Measurements from ENCODE around the gene ADAM19. TPM values are rescaled to one million over a fixed set of nuclear protein-coding genes. Genes with fewer than 3 reads are reported as not detected.
A peak's percentile ranks its signal among the peaks of the same experiment; 100 is the strongest.

ADAM19 gene
- total and polyA plus RNA-seq, 2 of the 4 experiments (the other 2 are of a cell fraction), result 35.5 to 49.2 TPM

DNA sequence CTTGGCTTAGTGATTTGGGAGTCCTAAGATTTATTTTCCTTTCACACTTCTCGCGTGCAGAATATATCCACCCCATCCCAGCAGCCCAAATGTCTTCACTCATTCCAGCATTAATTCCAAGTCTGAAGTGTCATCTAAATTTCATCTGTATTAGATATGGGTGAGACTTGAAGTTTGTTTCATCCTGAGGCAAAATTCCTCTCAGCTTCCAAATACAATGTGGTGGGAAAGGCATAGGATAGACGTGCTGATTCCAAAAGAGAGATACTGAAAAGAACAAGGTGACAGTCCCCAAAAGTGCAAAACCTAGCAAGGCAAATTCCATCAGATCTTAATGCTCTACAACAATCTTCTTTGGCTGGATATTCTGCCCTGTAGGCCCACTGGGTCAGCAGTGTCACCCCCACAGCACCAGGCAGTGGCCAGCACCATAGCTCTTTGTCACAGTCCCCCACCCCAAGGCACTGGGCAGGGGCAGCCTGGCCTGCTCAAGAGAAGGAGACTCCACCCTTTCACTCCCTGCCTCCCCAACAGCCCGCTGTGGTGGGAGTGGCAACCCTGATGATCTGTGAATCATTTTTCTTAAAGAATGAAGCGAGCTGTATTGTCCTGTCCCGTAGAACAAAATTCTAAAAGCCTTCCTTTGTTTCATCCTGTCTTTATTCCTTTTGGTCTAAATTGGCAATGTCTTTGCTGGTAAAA, 2.7 kb upstream of the ADAM19 start (continued):
- TF ChIP-seq, protein P1, sequence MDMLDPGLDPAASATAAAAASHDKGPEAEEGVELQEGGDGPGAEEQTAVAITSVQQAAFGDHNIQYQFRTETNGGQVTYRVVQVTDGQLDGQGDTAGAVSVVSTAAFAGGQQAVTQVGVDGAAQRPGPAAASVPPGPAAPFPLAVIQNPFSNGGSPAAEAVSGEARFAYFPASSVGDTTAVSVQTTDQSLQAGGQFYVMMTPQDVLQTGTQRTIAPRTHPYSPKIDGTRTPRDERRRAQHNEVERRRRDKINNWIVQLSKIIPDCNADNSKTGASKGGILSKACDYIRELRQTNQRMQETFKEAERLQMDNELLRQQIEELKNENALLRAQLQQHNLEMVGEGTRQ (IDR thresholded peaks at IDR 0.05; ENCODE audit: low read depth, low read length), result no peak

- Histone ChIP-seq H3K56ac (ENCODE audit: extremely low read depth, insufficient read depth, low read length) (no peak overlapping the region), H3K23ac (ENCODE audit: low read depth, low read length) (0 out of 2 replicates have a peak overlapping the region, but pooled peaks have one; percentile 54), H2BK5ac (ENCODE audit: low read depth, low read length, poor library complexity, severe bottlenecking) (no peak overlapping the region), H2AFZ (replicated peaks; ENCODE audit: low read length, poor library complexity) (no peak overlapping the region), H2AK5ac (ENCODE audit: low read depth, low read length) (peak overlapping the region; percentile 47), H2BK20ac (ENCODE audit: low read depth, low read length) (peak overlapping the region; percentile 89; the same call in 1 of the 2 replicates), H3K4me2 (ENCODE audit: low read depth, low read length) (no peak overlapping the region), H2BK15ac (ENCODE audit: low read depth, low read length) (peak overlapping the region; percentile 86; the same call in 2 of the 3 replicates), H3K27ac (ENCODE audit: insufficient read depth, low read length) (no peak overlapping the region), H3K36me3 (ENCODE audit: control insufficient read depth, insufficient read depth, low read length) (no peaks in the 10 kb centered on the region), H3K4me3 (ENCODE audit: insufficient read depth, low read depth, low read length) (no peak overlapping the region), H4K8ac (ENCODE audit: low read depth in 2 of 2, low read length in 2 of 2) (peak overlapping the region; percentile 10 to 13; a peak in 2 of 4 replicates), H3K9ac (ENCODE audit: low read depth, low read length) (peak overlapping the region; percentile 58; the same call in 1 of the 2 replicates), H4K5ac (ENCODE audit: low read depth, low read length) (peak overlapping the region; percentile 40; the same call in 1 of the 2 replicates), H3K4ac (ENCODE audit: low read depth, low read length) (peak overlapping the region; percentile 72), H3K4me1 (ENCODE audit: control insufficient read depth, insufficient read depth, low read length) (peaks cover 6% of the 10 kb centered on the region), H2AK9ac (replicated peaks; ENCODE audit: low read depth, low read length, poor library complexity) (no peak overlapping the region), H3K18ac (ENCODE audit: low read depth, low read length) (peak overlapping the region; percentile 20; the same call in 1 of the 2 replicates), H3K9me1 (ENCODE audit: insufficient read depth, low read length) (peaks cover 7% of the 10 kb centered on the region; the same call in 1 of the 2 replicates), H3K9me3 (ENCODE audit: control insufficient read depth, insufficient read depth, low read length) (no peaks in the 10 kb centered on the region), H3K79me1 (ENCODE audit: low read depth in 1 of 2, low read length in 2 of 2) (peaks cover 0 to 26% of the 10 kb centered on the region in 2 experiments; a peak in 2 of 4 replicates), H3K14ac (replicated peaks; ENCODE audit: low read depth, low read length) (0 out of 2 replicates have a peak overlapping the region, but pooled peaks have one; percentile 18), H3K27me3 (ENCODE audit: control insufficient read depth, insufficient read depth, low read length) (no peaks in the 10 kb centered on the region), H4K91ac (ENCODE audit: insufficient read depth, low read depth, low read length) (peak overlapping the region; percentile 73), H2BK120ac (ENCODE audit: low read depth, low read length) (peak overlapping the region; percentile 85), H4K20me1 (ENCODE audit: insufficient read depth, low read length) (no peaks in the 10 kb centered on the region; the same call in 1 of the 2 replicates)
- ChIA-PET POLR2A (ENCODE audit: unreplicated experiment) (no interaction called here), CTCF (no interaction called here)
- no TSS peak for BruUV-seq (replicated peaks)
- ATAC-seq (ENCODE audit: low read depth), result no peak
- in situ Hi-C loops (cut with MboI; ENCODE audit: low sequenced_read_pairs) (no loop called here), intact Hi-C loops (cut with micrococcal nuclease) (loop anchor here (5.0 kb wide), 2 partner anchors 91 to 99 kb away; no protein-coding TSS in a partner anchor), dilution Hi-C loops (cut with HindIII; ENCODE audit: low sequenced_read_pairs, unreplicated experiment) (no loop called here)
- WGBS, 2 experiments (ENCODE audit: extremely low coverage in 2 of 2, insufficient read length in 1 of 2), result 100% methylated on average over 1 of the region's 4 CpGs; no CpG with 5 or more reads in 1 of the 2 experiments
- DNase-seq, result no peak
- TF ChIP-seq CEBPB (IDR thresholded peaks at IDR 0.05; ENCODE audit: low read depth, low read length) (no peak), BHLHE40 (IDR thresholded peaks at IDR 0.05; ENCODE audit: low read depth, low read length) (no peak), SMC3 (IDR thresholded peaks at IDR 0.05; ENCODE audit: low read depth, low read length) (no peak), MAZ (IDR thresholded peaks at IDR 0.05; ENCODE audit: borderline replicate concordance, low read depth, low read length) (no peak), RFX5 (IDR thresholded peaks at IDR 0.05; ENCODE audit: low read depth, low read length) (no peak), MXI1 (IDR thresholded peaks at IDR 0.05; ENCODE audit: borderline replicate concordance, low read depth, low read length) (no peak), NFE2L2 (IDR thresholded peaks at IDR 0.05; ENCODE audit: low read depth, low read length) (no peak)
- TF ChIP-seq, protein P1 (IDR thresholded peaks at IDR 0.05; ENCODE audit: low read depth, low read length), result no peak
- TF ChIP-seq, protein P2, sequence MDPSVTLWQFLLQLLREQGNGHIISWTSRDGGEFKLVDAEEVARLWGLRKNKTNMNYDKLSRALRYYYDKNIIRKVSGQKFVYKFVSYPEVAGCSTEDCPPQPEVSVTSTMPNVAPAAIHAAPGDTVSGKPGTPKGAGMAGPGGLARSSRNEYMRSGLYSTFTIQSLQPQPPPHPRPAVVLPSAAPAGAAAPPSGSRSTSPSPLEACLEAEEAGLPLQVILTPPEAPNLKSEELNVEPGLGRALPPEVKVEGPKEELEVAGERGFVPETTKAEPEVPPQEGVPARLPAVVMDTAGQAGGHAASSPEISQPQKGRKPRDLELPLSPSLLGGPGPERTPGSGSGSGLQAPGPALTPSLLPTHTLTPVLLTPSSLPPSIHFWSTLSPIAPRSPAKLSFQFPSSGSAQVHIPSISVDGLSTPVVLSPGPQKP (IDR thresholded peaks at IDR 0.05; ENCODE audit: borderline replicate concordance, low read depth, low read length), result no peak
Observed at GRCh38 chr5:157576678-157577077, 1.1 kb upstream of the ADAM19 start.
